IPS DF 4.7 (cell line): ENCODE measurements around the gene FOXF2.

Source experiments
- DNase-seq: peaks from one replicate; pipeline ENCODE4 v3.0.0-alpha.2; 2013; ENCODE audit warnings: low spot score; ENCODE audit errors: extremely low read depth

Gene FOXF2

GRCh38 chr6:1406306-1407072 is 17.1 kb downstream of the FOXF2 start:
- DNase-seq, result no peak

GRCh38 chr6:1407499-1407990 is 18.2 kb downstream of the FOXF2 start:
- DNase-seq, result no peak

GRCh38 chr6:1409774-1410465 is 20.5 kb downstream of the FOXF2 start:
- no peak for DNase-seq

- no peak for DNase-seq
Measured at GRCh38 chr6:1412901-1413300, 23.5 kb downstream of the FOXF2 start.

GRCh38 chr6:1415416-1416063 is 26.2 kb downstream of the FOXF2 start:
- no peak for DNase-seq

GRCh38 chr6:1416191-1416760 is 26.9 kb downstream of the FOXF2 start:
- no peak for DNase-seq

- no peak for DNase-seq
Measured at GRCh38 chr6:1416820-1417219, 27.4 kb downstream of the FOXF2 start.

- no peak for DNase-seq
Measured at GRCh38 chr6:1417718-1418117, 28.3 kb downstream of the FOXF2 start.

- no peak for DNase-seq
Measured at GRCh38 chr6:1418471-1419191, 29.3 kb downstream of the FOXF2 start.

- no peak for DNase-seq
Measured at GRCh38 chr6:1420382-1420781, 31.0 kb downstream of the FOXF2 start.

GRCh38 chr6:1422290-1422689 is 32.9 kb downstream of the FOXF2 start:
- no peak for DNase-seq

GRCh38 chr6:1423578-1423977 is 34.2 kb downstream of the FOXF2 start:
- DNase-seq, result no peak

- peak; percentile 60 for DNase-seq
Measured at GRCh38 chr6:1424306-1424927, 35.0 kb downstream of the FOXF2 start.

- DNase-seq, result no peak
Measured at GRCh38 chr6:1426416-1426815, 37.0 kb downstream of the FOXF2 start.

- DNase-seq, result no peak
Measured at GRCh38 chr6:1435806-1436205, 46.4 kb downstream of the FOXF2 start.

GRCh38 chr6:1436334-1437306 is 47.2 kb downstream of the FOXF2 start:
- DNase-seq, result peak; percentile 81

GRCh38 chr6:1437553-1438406 is 48.4 kb downstream of the FOXF2 start:
- DNase-seq, result no peak

- DNase-seq, result no peak
Measured at GRCh38 chr6:1438471-1438881, 49.1 kb downstream of the FOXF2 start.

- DNase-seq, result no peak
Measured at GRCh38 chr6:1439349-1439748, 50.0 kb downstream of the FOXF2 start.
